Measurements from ENCODE around the gene NREP.
A peak's percentile ranks its signal among the peaks of the same experiment; 100 is the strongest.

Gene NREP

DNA sequence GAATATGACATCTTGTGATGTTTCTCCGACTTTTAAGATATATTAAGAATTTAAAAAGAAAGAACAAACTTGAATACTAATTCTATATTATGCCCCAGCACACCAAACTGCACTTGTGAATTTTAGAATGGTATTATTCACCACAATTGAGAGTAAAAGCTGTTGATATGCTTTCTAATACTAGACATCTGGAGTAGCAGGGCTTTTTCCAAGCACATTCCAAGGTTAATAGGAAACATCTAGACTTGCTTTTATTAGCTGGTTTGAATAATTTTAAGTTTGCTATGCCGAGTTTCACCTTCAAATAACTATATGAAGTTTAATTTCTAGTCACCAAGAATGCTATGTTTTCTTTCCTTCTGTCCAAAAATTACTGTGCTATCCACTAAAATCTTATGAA lies 13.5 kb downstream of the NREP start:
- Histone ChIP-seq H2AFZ (ENCODE audit: insufficient read depth, low read length, poor library complexity) (no peak overlapping the region), H3K18ac (ENCODE audit: low read length) (no peak overlapping the region)

DNA sequence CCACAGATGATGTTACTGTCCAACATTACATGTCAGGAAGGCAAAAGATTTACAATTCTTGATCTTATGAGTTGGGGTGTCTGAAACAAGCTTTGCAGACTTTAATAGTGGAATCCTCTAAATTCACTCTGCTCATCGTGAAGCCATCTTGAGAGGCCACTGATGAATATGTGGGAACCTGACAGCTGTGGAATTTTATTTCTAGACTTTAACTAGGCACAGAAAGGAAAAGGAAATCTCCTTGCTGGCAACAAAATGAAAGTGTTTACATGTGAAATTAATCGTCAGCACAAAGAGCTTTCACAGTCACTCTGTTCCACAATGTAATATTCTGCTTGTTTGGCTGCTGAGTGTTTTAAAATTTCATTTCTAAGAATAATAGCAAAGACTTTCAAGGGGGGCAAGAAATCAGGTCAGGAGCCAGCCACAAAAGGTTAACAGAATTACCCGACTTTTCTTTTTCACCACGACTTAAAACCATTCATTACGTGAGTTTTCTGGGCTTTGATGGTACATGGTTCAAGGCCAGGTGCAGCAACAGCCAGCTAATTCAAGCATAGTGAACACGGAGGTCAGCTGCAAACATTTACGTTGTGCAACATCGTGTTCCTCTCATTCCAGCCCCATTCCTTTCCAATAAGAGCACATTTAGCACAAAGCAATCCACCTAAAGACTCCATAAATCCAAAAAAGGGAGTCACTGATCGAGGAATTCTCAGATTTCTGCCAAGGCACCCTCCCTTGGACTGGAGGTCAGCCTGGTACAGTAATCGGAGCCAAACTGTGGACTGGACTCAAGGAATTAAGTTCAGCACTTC lies 14.6 kb downstream of the NREP start:
- H3K36me3 ChIP-seq (ENCODE audit: control insufficient read depth in 1 of 2, insufficient read depth in 2 of 2, low read length in 2 of 2) = peaks cover 0 to 1% of the 10 kb centered on the region in 2 experiments
- no CpG with 5 or more reads among the region's 10 CpGs for WGBS (ENCODE audit: extremely low coverage, insufficient coverage, insufficient read length)

More for the DNA sequence above, 13.5 kb downstream of the NREP start:
- Histone ChIP-seq H3K4me2 (ENCODE audit: low read length) (no peak overlapping the region), H4K91ac (ENCODE audit: low read depth, low read length) (no peak overlapping the region), H2BK120ac (ENCODE audit: insufficient read depth, low read length, poor library complexity) (no peak overlapping the region), H3K4me3 (ENCODE audit: low read depth, low read length) (no peak overlapping the region), H3K4me1 (ENCODE audit: control insufficient read depth in 1 of 2, insufficient read depth in 2 of 2, low read length in 2 of 2) (peaks cover 5 to 9% of the 10 kb centered on the region in 2 experiments), H2AK5ac (ENCODE audit: low read length) (no peak overlapping the region), H3K27ac (ENCODE audit: low read depth, low read length) (no peak overlapping the region), H4K8ac (ENCODE audit: low read depth, low read length) (no peak overlapping the region), H3K27me3 (ENCODE audit: insufficient read depth, low read length) (no peaks in the 10 kb centered on the region), H3K9me3 (ENCODE audit: insufficient read depth, low read depth, low read length) (no peaks in the 10 kb centered on the region), H3K23ac (ENCODE audit: low read length) (no peak overlapping the region), H3K14ac (ENCODE audit: low read length) (no peak overlapping the region), H3K79me1 (ENCODE audit: low read length) (peaks cover 3% of the 10 kb centered on the region), H3K4ac (ENCODE audit: low read depth, low read length) (no peak overlapping the region), H4K12ac (ENCODE audit: low read depth, low read length) (no peak overlapping the region), H3K36me3 (ENCODE audit: control insufficient read depth in 1 of 2, insufficient read depth in 2 of 2, low read length in 2 of 2) (peaks cover 0 to 6% of the 10 kb centered on the region in 2 experiments), H3K79me2 (ENCODE audit: control insufficient read depth, insufficient read depth, low read length, poor library complexity) (no peaks in the 10 kb centered on the region), H2BK5ac (ENCODE audit: low read depth, low read length, poor library complexity) (no peak overlapping the region), H3K9ac (ENCODE audit: low read length) (no peak overlapping the region), H2BK12ac (ENCODE audit: low read length) (no peak overlapping the region)
- no CpG with 5 or more reads among the region's 2 CpGs for WGBS (ENCODE audit: extremely low coverage, insufficient coverage, insufficient read length)
- peak in 1 of 2 donors; percentile 7 for DNase-seq

DNA sequence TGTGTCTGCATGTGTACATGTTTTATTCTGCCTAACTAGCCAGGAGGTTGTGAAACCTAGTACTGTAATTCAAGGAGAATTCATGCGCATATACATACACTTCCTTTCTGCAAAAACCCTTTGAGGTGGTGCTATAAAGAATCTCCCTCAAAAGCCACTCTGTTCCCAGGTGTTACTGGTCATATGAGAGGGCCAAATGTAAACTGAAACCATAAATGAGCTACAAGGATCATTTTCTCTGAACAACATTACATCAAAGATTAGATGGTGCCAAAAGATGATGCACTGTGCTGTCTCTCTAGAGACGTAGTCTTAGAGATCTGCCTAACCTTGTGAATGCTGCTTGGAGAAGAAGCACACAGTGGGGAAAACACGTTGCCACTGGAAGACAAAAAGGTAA lies 15.7 kb downstream of the NREP start:
- WGBS (ENCODE audit: extremely low coverage, insufficient coverage, insufficient read length) = no CpG with 5 or more reads among the region's 3 CpGs

More for the DNA sequence above, 14.6 kb downstream of the NREP start:
- Histone ChIP-seq H3K27me3 (ENCODE audit: insufficient read depth, low read length) (no peaks in the 10 kb centered on the region), H3K79me1 (ENCODE audit: low read length) (peaks cover 3% of the 10 kb centered on the region), H3K4ac (ENCODE audit: low read depth, low read length) (no peak overlapping the region), H4K91ac (ENCODE audit: low read depth, low read length) (no peak overlapping the region), H3K9ac (ENCODE audit: low read length) (no peak overlapping the region), H3K79me2 (ENCODE audit: control insufficient read depth, insufficient read depth, low read length, poor library complexity) (no peaks in the 10 kb centered on the region), H3K23ac (ENCODE audit: low read length) (peak overlapping the region; percentile 20), H3K9me3 (ENCODE audit: insufficient read depth, low read depth, low read length) (no peaks in the 10 kb centered on the region), H3K14ac (ENCODE audit: low read length) (no peak overlapping the region), H3K18ac (ENCODE audit: low read length) (peak overlapping the region; percentile 17), H2AK5ac (ENCODE audit: low read length) (no peak overlapping the region), H4K8ac (ENCODE audit: low read depth, low read length) (no peak overlapping the region), H2BK5ac (ENCODE audit: low read depth, low read length, poor library complexity) (peak overlapping the region; percentile 61), H2BK12ac (ENCODE audit: low read length) (peak overlapping the region; percentile 50), H3K4me2 (ENCODE audit: low read length) (no peak overlapping the region), H3K27ac (ENCODE audit: low read depth, low read length) (peak overlapping the region; percentile 72), H2BK120ac (ENCODE audit: insufficient read depth, low read length, poor library complexity) (peak overlapping the region; percentile 25), H3K4me1 (ENCODE audit: control insufficient read depth in 1 of 2, insufficient read depth in 2 of 2, low read length in 2 of 2) (peaks cover 7 to 13% of the 10 kb centered on the region in 2 experiments), H4K12ac (ENCODE audit: low read depth, low read length) (no peak overlapping the region), H3K4me3 (ENCODE audit: low read depth, low read length) (no peak overlapping the region), H2AFZ (ENCODE audit: insufficient read depth, low read length, poor library complexity) (no peak overlapping the region)
- DNase-seq = peak; percentile 71 to 88

DNA sequence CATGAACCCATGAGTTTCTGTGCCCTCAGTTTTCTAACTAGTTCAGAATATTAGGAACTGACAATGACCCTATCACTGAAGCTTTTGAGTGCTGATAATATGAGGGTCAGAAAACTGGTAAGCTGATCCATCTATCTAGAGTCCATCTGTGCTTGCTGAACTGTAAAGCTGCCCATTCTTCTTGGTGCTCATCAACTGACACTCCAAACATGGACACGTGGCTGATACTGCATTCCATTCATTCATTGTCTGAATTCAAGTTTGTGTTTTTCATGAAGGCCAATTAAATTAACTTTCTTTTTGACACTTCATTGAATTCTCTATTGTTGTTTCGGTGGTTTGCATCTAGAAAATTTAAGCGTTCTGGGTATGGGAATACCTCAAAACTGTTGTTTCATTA lies 17.6 kb downstream of the NREP start:
- no peak overlapping the region for H3K4me3 ChIP-seq (ENCODE audit: low read depth, low read length)
- H3K4me2 ChIP-seq (ENCODE audit: low read length) = no peak overlapping the region
- H2BK120ac ChIP-seq (ENCODE audit: insufficient read depth, low read length, poor library complexity) = no peak overlapping the region
- no peaks in the 10 kb centered on the region for H3K79me2 ChIP-seq (ENCODE audit: control insufficient read depth, insufficient read depth, low read length, poor library complexity)
- H3K27ac ChIP-seq (ENCODE audit: low read depth, low read length) = no peak overlapping the region
- H3K36me3 ChIP-seq (ENCODE audit: control insufficient read depth in 1 of 2, insufficient read depth in 2 of 2, low read length in 2 of 2) = no peaks in the 10 kb centered on the region
- no peak overlapping the region for H2BK5ac ChIP-seq (ENCODE audit: low read depth, low read length, poor library complexity)
- H4K12ac ChIP-seq (ENCODE audit: low read depth, low read length) = no peak overlapping the region
- H3K27me3 ChIP-seq (ENCODE audit: insufficient read depth, low read length) = no peaks in the 10 kb centered on the region
- H2AFZ ChIP-seq (ENCODE audit: insufficient read depth, low read length, poor library complexity) = no peak overlapping the region
- H3K4me1 ChIP-seq (ENCODE audit: control insufficient read depth in 1 of 2, insufficient read depth in 2 of 2, low read length in 2 of 2) = peaks cover 7 to 12% of the 10 kb centered on the region in 2 experiments
- H3K4ac ChIP-seq (ENCODE audit: low read depth, low read length) = no peak overlapping the region
- WGBS (ENCODE audit: extremely low coverage, insufficient coverage, insufficient read length) = no CpG with 5 or more reads among the region's 3 CpGs
- H2AK5ac ChIP-seq (ENCODE audit: low read length) = no peak overlapping the region
- H4K91ac ChIP-seq (ENCODE audit: low read depth, low read length) = no peak overlapping the region
- no peak for DNase-seq
- peak overlapping the region; percentile 49 for H3K9ac ChIP-seq (ENCODE audit: low read length)
- H3K9me3 ChIP-seq (ENCODE audit: insufficient read depth, low read depth, low read length) = no peaks in the 10 kb centered on the region
- H3K79me1 ChIP-seq (ENCODE audit: low read length) = peaks cover 1% of the 10 kb centered on the region
- no peak overlapping the region for H3K14ac ChIP-seq (ENCODE audit: low read length)
- no peak overlapping the region for H2BK12ac ChIP-seq (ENCODE audit: low read length)
- no peak overlapping the region for H3K18ac ChIP-seq (ENCODE audit: low read length)
- H3K23ac ChIP-seq (ENCODE audit: low read length) = no peak overlapping the region
- no peak overlapping the region for H4K8ac ChIP-seq (ENCODE audit: low read depth, low read length)

More for the DNA sequence above, 15.7 kb downstream of the NREP start:
- H3K4me3 ChIP-seq (ENCODE audit: low read depth, low read length) = no peak overlapping the region
- H3K14ac ChIP-seq (ENCODE audit: low read length) = no peak overlapping the region
- no peak overlapping the region for H3K4ac ChIP-seq (ENCODE audit: low read depth, low read length)
- no peaks in the 10 kb centered on the region for H3K79me2 ChIP-seq (ENCODE audit: control insufficient read depth, insufficient read depth, low read length, poor library complexity)
- H2BK120ac ChIP-seq (ENCODE audit: insufficient read depth, low read length, poor library complexity) = no peak overlapping the region
- peaks cover 7 to 13% of the 10 kb centered on the region in 2 experiments for H3K4me1 ChIP-seq (ENCODE audit: control insufficient read depth in 1 of 2, insufficient read depth in 2 of 2, low read length in 2 of 2)
- no peaks in the 10 kb centered on the region for H3K9me3 ChIP-seq (ENCODE audit: insufficient read depth, low read depth, low read length)
- DNase-seq = no peak
- H4K91ac ChIP-seq (ENCODE audit: low read depth, low read length) = no peak overlapping the region
- no peak overlapping the region for H3K27ac ChIP-seq (ENCODE audit: low read depth, low read length)
- H3K18ac ChIP-seq (ENCODE audit: low read length) = no peak overlapping the region
- H3K9ac ChIP-seq (ENCODE audit: low read length) = no peak overlapping the region
- no peaks in the 10 kb centered on the region for H3K36me3 ChIP-seq (ENCODE audit: control insufficient read depth in 1 of 2, insufficient read depth in 2 of 2, low read length in 2 of 2)
- H3K23ac ChIP-seq (ENCODE audit: low read length) = no peak overlapping the region
- H2AFZ ChIP-seq (ENCODE audit: insufficient read depth, low read length, poor library complexity) = no peak overlapping the region
- H3K27me3 ChIP-seq (ENCODE audit: insufficient read depth, low read length) = no peaks in the 10 kb centered on the region
- H2BK5ac ChIP-seq (ENCODE audit: low read depth, low read length, poor library complexity) = no peak overlapping the region
- H2AK5ac ChIP-seq (ENCODE audit: low read length) = no peak overlapping the region
- H4K12ac ChIP-seq (ENCODE audit: low read depth, low read length) = no peak overlapping the region
- H2BK12ac ChIP-seq (ENCODE audit: low read length) = no peak overlapping the region
- H3K79me1 ChIP-seq (ENCODE audit: low read length) = peaks cover 3% of the 10 kb centered on the region
- no peak overlapping the region for H4K8ac ChIP-seq (ENCODE audit: low read depth, low read length)
- H3K4me2 ChIP-seq (ENCODE audit: low read length) = no peak overlapping the region
